Caki2 (cell line): ENCODE results near the gene HOXC9. TPM values are rescaled to one million over a fixed set of nuclear protein-coding genes. Genes with fewer than 3 reads are reported as not detected.

ENCODE experiments used
- DNase-seq: peaks from one replicate; pipeline ENCODE4 v3.0.0-alpha.2; 2015; ENCODE audit warnings: low read depth
- in situ Hi-C: cut with HindIII; loops from 2 replicates; pipeline ENCODE4 v1.10.0; 2016; ENCODE audit warnings: low sequenced_read_pairs, low pct_unique_long_range_greater_than_20kb, mixed read lengths
- total RNA-seq: library from RNA; depleted of rRNA; stranded (reverse); fragments of >200 nt; shearing (Covaris generic); gene quantifications from 2 replicates; pipeline ENCODE4 v1.2.3, GENCODE V29; 2014; ENCODE audit warnings: low replicate concordance

HOXC9 gene
- total RNA-seq, 1 experiment from 2014 or later, result 2.4 TPM

DNA sequence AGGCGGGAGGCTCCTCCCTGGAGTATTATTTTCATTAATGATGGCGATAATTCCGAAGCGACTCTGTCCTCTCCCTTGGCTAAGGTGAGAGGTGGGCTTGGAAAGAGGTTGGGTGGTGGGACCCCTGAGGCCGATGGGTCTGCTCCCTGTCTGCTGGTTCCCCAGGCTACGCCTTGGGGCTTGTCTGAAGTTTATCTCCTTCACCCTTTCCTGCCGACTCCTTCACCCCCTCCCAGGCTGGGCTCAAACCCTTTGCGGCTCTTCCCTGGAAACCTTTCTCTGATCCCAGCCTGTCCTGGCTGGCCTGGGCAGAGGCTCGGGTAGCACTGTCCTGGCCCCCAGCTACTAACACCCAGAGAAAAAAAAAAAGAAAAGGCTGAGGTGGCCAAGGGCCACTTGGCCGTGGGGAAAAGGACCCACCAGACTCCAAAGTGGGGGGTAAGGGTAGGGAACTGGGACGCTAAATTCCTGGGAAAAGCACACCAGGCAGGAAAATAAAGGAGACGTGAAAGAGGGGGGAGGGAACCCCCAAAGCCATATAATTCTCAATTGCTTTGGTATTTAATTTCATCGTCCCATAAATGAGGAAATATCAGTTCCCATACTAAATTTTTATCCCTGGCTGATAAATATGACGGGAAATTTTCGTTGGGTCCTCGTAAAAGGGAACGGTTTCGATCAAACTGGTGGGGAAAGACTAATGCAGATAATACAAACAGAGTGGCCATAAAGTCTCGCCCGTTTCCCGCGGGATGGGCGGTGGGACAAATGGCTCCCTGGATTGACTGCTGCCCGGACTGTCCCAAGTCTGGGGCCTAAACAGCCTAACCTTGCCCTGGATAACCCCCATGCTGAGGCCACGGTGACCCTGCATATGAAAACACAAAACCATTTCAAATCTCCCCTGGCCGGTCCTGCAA is 17.1 kb upstream of the HOXC9 start:
- in situ Hi-C loops, result no loop called here
- DNase-seq, result no peak

DNA sequence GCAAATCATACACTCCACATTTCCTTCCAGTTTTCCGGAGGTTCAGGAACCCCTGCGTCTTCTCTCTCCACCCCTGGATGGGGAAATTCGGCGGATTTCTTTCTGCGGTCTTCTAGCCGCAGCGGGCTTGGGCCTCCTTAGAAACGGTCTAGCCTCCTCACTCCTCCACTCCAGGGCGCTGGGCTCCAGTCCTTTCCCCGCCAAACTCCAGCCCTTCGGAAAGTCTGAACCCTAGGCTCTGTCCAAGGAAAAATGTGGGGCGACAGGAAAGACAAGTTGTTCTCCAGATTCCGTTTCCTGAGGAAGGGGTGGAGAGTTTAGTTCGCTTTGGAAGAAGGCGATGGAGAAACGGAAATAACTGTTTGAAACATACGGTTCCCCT is 16.4 kb upstream of the HOXC9 start:
- no peak for DNase-seq
- in situ Hi-C loops, result no loop called here

DNA sequence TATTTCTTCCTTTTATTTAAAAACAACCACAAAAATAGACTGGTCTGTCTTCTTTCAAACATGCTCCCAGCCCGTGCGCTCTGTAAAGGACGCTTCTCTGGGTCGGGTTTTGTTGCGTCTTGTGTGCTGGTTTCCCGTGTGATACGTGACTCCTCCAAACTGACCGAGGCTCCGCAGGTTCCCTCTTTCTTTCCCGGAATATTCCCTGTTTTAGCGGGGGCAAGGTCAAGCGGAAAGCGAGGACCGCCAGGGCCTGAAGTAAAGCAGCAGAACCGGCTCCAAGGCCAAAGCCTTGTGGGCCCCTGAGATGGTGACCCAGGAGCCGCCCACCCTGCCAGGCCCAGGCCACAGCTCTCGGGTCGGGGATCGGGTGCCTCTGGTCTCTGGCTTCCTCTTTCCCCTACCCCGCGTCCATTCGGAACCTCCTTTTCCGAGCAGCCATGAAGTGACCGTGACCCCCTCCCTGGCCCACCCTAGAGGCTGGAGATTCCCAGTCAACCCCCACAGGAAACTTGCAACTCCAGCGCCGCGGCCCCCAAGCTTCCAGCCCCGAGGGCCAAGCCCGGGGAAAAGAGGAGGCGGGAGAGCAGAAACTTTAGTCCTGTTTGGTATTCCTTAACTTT is 15.9 kb upstream of the HOXC9 start:
- in situ Hi-C loops, result no loop called here
- no peak for DNase-seq

DNA sequence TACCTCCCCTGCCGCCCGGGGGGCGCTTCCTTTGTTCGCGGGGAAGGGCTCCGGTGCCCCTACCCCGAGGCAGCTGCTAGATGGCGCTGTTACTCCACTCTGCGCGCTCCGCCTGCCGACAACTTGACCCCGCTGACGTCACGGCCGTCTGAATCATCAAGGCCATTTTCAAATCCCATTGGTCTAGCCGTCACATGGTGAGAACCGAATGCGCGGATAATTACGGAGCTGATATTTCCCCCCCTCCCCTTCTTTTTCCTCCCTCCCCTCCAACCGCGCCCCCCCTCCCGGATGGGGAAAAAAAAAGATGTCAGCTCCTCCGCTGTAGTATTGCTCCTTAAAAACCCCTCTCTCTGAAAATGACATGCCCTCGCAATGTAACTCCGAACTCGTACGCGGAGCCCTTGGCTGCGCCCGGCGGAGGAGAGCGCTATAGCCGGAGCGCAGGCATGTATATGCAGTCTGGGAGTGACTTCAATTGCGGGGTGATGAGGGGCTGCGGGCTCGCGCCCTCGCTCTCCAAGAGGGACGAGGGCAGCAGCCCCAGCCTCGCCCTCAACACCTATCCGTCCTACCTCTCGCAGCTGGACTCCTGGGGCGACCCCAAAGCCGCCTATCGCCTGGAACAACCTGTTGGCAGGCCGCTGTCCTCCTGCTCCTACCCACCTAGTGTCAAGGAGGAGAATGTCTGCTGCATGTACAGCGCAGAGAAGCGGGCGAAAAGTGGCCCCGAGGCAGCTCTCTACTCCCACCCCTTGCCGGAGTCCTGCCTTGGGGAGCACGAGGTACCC is 14.9 kb upstream of the HOXC9 start, which contains the start of gene HOXC10:
Gene HOXC10, plus strand, starts transcription at position 246 of the 791 bp plus-strand sequence. Its CDS starts 114 bp downstream, at position 360.
- peak; percentile 92 for DNase-seq
- in situ Hi-C loops, result no loop called here

DNA sequence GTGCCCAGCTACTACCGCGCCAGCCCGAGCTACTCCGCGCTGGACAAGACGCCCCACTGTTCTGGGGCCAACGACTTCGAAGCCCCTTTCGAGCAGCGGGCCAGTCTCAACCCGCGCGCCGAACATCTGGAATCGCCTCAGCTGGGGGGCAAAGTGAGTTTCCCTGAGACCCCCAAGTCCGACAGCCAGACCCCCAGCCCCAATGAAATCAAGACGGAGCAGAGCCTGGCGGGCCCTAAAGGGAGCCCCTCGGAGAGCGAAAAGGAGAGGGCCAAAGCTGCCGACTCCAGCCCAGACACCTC is 14.3 kb upstream of the HOXC9 start:
- in situ Hi-C loops, result no loop called here

DNA sequence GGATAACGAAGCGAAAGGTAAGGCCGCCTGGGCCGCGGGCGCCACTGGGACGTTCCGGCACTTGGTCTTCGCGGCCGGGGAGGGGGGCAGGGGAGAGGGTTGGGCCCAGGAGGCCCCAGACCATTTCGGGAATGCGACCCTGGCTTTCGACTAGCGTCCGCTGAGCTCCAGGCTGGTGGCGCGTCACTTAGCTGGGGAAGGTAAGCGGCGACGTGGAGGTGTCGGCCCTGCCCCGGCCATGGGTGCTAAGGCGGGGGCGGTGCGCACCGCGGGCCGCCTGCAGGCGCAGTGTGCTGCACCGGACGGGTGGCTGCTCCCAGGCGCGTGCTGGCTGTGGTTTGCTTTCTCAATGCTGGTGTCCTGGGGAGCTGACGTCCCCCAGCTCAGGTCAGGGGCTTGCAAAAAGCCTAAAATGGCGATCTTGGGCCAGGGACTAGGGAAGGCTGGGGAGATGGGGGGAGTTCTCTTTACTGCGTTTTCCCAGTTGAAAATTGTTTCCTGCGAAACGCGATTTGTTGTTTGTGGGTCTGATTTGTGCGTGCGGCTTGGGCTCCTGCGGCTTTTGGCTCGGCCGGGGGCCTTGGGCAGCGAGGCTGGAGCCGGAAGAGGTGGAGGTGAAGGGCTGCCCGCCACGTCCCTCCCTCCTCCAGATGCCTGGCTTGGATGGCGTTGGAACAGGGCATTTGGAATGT is 13.8 kb upstream of the HOXC9 start:
- in situ Hi-C loops, result no loop called here
- peak; percentile 71 for DNase-seq

More for the DNA sequence above, 14.3 kb upstream of the HOXC9 start:
- no peak for DNase-seq

DNA sequence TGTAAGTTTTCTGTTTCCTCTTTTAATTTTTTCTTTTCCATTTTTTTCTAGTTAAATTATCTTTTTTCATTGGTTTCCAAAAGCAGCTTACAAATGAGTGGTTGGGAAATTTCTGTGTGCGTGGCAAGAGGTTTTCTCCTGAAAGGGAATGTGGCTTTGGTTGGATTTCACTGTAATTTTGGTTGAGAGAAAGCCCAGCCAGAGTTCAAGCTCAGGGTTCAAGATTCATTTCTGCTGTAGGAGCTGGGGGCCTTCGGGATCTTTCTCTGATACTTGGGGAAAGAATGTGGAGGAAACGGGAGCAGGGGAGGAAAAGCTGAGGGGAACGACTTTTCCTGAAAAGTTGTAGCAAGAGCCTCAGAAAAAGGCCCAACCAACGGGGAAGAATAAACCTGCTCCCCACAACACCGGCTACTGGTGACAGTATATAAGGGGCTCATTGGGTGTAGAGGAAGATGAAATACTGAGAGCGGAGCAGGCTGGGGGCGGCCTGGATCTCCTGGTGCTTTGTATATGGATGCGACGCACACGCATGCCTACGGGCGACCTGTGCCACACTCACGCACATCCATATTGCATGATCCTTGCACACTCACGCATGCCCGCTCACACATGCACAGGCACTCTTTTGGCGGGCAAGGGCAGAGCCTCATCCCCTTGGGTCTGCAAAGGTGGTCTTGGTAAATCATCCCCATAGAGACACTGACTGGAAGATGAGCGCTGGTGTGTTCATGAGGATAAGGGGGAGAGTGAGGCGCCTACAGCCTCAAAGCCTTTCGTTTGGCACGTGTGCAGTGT is 13.1 kb upstream of the HOXC9 start:
- no peak for DNase-seq
- in situ Hi-C loops, result no loop called here

DNA sequence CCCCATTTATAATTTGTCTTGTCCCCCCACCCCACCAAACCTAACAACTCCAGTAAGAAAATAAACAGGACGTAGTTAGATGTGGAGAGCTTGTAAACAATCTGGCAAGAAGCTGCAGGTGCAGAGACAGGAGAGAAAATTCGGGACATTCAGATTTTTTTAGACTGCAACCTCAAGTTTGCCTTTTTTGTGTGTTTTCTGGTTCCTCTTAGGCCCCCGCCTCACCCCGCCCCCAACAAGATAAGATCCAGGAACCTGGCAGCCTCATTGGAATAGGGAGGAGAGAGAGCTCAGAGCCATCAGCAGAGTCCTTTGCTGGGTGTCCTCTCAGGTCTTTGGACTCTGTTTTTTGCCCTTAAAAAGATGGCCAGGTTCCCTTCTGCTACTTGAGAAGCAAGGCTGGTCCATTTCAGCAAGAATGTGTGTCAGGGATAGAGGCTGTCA is 12.2 kb upstream of the HOXC9 start:
- no peak for DNase-seq
- in situ Hi-C loops, result no loop called here

DNA sequence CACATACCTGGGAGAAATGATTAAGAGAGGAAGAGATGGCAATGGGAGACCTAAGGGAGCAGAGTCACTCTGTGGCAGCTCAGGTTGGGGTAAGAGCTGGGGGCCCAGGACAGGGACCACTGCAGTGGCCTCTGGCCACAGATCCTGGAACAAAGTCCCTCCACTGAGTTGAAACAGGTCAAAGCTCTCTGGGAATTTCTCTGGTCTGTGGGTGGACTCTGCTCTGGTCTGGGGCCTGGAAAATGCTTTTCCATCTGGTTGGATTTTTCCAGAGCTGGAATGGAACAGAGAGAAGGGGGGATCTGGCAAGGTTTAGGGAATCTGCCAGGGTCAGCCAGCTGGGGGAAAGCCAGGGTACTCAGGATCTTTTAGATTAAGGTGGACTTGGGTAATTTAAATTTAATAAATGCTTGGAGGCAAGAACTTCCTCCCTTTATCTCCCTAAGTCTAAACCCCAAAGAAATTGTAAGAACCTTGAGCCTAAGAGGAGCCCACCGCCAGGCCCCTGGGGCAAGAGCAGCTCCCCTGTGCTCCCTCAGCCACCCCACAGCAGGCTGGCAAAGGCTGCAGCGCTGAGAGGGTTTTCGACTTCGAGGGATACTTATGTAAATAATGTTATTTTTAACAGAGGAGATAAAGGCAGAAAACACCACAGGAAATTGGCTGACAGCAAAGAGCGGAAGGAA is 11.3 kb upstream of the HOXC9 start:
- no peak for DNase-seq
- in situ Hi-C loops, result no loop called here

DNA sequence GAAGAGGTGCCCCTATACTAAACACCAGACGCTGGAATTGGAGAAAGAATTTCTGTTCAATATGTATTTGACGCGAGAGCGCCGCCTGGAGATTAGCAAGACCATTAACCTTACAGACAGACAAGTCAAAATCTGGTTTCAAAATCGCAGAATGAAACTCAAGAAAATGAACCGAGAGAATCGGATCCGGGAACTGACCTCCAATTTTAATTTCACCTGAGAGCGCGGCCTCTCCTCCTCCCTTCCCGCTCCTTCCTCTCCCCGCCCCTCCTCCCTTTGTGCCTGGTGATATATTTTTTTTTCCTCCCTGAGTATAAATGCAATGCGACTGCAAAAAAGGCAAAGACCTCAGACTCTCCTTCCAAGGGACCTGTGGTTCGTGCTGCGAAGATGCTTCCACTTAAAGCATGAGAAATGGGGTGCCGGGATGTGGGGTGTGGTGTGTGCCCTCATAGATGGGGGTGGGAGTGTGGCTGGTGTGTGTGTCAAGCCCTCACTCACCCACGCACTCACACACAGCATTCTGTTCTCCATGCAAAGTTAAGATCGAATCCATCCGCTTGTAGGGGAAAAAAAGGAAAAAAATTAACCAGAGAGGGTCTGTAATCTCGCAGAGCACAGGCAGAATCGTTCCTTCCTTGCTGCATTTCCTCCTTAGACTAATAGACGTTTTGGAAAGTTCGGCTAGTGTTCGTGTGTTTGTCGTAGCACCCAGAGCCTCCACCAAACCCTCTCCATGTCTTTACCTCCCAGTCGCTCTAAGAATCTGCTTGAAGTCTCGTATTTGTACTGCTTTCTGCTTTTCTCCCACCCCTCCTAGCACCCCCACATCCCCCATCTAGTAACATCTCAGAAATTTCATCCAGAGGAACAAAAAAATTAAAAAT is 10.5 kb upstream of the HOXC9 start:
- in situ Hi-C loops, result no loop called here
- DNase-seq, result no peak

DNA sequence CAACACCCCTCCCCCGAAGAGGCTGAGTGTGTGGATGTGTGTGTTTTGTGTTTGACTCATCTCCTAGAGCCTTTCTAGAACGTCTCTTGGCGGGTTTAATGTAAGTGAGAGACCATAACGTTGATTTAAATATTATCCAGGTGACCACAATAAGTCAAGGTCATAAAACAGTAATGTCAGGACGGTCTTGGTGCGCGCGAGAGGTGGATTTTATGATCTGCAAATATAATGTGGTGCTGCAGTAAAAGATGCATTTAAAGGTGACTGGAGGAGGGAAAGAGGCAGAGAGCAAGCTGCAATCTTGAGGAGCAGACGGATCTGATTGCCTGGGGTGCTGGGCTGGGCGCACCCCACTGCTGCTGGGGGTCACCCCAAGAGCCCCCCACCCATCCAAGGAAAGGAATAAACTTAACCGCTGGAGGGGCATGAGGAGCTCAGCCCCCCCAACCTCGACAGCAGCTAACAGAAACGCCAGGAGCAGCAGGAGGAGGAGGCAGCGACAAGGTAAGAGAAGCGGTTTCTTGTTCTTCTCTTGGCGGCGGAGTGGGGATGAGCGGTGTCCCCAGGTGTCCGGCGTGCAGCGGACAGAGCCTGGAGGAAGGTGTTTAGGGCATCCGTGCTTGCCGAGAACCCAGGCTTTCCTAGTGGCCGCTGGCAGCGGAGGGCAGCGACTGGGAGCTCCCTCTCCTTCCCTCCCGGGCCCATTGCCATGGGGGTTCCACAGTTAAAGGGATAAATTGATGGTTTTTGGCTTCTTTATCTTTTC is 9.5 kb upstream of the HOXC9 start:
- in situ Hi-C loops, result no loop called here
- no peak for DNase-seq

DNA sequence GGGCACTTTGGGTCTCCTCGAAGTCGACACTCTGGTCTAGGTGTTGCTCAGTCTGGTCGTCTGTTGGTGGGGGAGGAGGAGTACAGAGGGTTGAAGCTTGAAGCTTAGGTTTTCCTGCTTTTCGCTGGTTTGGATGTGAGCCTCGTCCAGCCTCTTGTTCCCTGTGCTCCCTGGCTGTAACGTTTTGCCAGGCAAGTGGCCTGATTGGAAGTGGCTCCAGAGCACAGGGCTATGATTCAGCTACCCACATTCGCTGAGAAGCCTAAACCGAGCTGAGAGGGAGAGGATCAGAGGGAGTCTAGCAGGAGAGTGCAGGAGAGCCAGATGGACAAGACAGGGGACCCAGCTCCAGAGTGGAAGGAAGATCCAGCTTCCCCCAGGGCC is 8.9 kb upstream of the HOXC9 start:
- no peak for DNase-seq
- in situ Hi-C loops, result no loop called here

DNA sequence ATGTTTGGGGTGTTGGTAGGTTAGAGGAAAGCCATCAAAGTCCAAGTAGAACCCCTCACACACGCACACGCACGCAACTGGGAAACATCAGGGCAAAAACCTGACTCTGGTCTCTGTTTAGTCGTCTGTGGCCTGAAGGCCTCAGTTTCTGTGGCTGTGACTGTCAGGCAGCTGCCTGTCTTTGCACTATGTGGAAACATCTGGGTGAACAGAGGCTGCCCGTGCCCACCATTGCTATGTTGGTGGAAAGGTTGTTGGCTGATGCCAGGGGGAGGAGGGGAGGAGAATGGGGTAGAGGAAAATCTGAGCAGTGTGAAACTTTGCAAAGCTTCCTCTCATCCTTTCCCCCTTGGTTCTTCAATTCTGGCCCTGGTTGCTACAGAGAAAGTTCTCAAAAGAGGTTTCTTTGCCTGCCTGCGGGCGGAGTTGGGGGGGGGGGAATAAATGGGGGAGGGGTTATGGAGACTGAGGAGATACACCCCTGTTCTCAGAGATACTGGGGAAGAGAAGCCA is 7.5 kb upstream of the HOXC9 start:
- in situ Hi-C loops, result no loop called here
- no peak for DNase-seq

DNA sequence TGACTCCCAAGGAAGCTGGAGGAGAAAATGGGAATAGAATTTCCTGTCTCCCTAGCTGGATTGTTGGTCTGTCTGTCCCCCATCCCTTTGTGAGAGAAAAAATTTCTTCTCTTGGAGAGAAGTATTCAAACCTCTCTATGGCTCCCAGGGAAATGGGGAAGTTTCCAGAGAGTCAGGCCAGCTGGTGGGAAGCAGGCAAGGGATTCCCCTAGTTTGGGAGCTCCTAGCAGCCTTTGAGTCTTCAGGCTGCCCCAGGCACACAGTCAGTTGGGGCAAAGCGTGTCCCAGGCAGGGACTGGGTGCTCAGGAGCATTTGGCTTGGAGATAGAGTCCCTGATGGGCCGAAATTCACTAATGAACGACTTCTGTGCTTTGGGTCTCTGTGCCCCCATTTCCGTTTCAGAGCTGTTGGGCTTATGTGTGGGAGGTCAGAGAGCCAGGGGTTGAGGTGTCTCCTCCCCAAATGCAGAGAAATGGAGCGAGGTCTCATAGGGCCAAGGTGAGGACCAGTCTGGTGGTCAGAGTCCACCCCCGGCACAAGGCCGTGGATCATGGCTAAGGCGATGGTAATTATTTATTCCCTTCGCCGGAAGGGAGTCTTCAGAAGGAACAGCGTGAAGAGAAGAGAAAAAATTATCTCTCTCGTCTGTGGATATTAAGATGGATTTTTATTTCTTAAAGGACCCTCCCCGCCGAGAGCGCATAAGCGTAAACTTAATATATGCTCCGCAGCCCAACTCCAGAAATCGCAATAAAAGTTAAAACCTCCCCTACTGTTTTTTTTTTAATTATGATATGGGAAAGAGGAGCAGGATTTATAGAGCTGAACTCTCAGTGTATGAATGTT is 6.6 kb upstream of the HOXC9 start:
- no peak for DNase-seq
- in situ Hi-C loops, result no loop called here

DNA sequence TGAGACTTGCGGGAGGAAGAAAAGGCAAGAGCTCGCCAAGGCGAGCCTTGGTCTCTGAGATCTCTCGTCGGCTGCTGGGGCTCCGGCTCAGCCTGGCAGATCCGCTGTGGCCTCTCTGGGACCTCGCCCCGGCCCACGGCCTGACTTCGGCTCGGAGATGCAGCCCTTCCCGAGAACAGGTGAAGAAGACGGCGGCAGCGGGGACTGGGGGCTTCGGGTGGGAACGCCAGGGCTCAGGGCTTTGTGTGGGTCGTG is 6.0 kb upstream of the HOXC9 start:
- in situ Hi-C loops, result no loop called here

More for the DNA sequence above, 6.0 kb upstream of the HOXC9 start:
- DNase-seq, result no peak
